Coronary artery (tissue), 2 donors: ENCODE results near the gene TLR1.
"Not testable (repeated sequence)": the region's sequence is repeated elsewhere in the genome, so short reads cannot be mapped to it uniquely, and the experiment has no call there.

Source experiments
- DNase-seq: peaks from one replicate; pipeline ENCODE4 v3.0.0-alpha.2; 2017; ENCODE audit warnings: low spot score
- H3K27ac ChIP-seq, 2 donors: fragments of 200-600 bp; sonication (generic); one replicate each; pipeline ENCODE4 v1.5.1; 2016 to 2019
- H3K4me3 ChIP-seq: fragments of 200-600 bp; sonication (generic); 2 replicates; pipeline ENCODE4 v1.5.1; 2016; ENCODE audit warnings: mild to moderate bottlenecking, moderate library complexity
- CTCF ChIP-seq: fragments of 200-600 bp; sonication (generic); IDR thresholded peaks from one replicate; pipeline ENCODE4 v1.5.1; 2019; ENCODE audit warnings: antibody characterized with exemption

Gene TLR1

GRCh38 chr4:38774181-38774955, 30.2 kb downstream of the TLR1 start:
- Histone ChIP-seq H3K27ac (no peak overlapping the region), H3K4me3 (no peak overlapping the region)
- TF ChIP-seq CTCF: no peak
- DNase-seq: no peak

GRCh38 chr4:38770281-38770680, 34.3 kb downstream of the TLR1 start:
- not testable (repeated sequence) for DNase-seq, H3K27ac ChIP-seq, H3K4me3 ChIP-seq

GRCh38 chr4:38769857-38770256, 34.7 kb downstream of the TLR1 start:
- Histone ChIP-seq H3K4me3 (no peak overlapping the region), H3K27ac (no peak overlapping the region)
- no peak for DNase-seq
- TF ChIP-seq CTCF: no peak

GRCh38 chr4:38769441-38769840, 35.1 kb downstream of the TLR1 start:
- no peak for TF ChIP-seq CTCF
- Histone ChIP-seq H3K27ac (no peak overlapping the region), H3K4me3 (no peak overlapping the region)
- DNase-seq: no peak

- no peak for TF ChIP-seq CTCF
- Histone ChIP-seq H3K4me3 (no peak overlapping the region), H3K27ac (no peak overlapping the region)
- DNase-seq: no peak
These were observed 35.6 kb downstream of the TLR1 start for GRCh38 chr4:38768968-38769394.

- DNase-seq, H3K27ac ChIP-seq, H3K4me3 ChIP-seq: not testable (repeated sequence)
These were observed 37.7 kb downstream of the TLR1 start for GRCh38 chr4:38766940-38767339.

GRCh38 chr4:38765382-38765781, 39.2 kb downstream of the TLR1 start:
- TF ChIP-seq CTCF: no peak
- DNase-seq: no peak
- H3K27ac ChIP-seq: no peak overlapping the region
- no peak overlapping the region for H3K4me3 ChIP-seq

GRCh38 chr4:38764277-38764676, 40.3 kb downstream of the TLR1 start:
- Histone ChIP-seq H3K27ac (no peak overlapping the region), H3K4me3 (no peak overlapping the region)
- DNase-seq: no peak
- TF ChIP-seq CTCF: no peak
